Large intestine (tissue), 3 donors: Measurements from ENCODE around the gene RASA3. TPM values are rescaled to one million over a fixed set of nuclear protein-coding genes. Genes with fewer than 3 reads are reported as not detected.

Experiments
- DNase-seq, 2 donors: peaks; one replicate each; pipeline versions ENCODE4 v3.0.0 to v3.0.0-alpha.2; 2013
- H3K27ac ChIP-seq: one replicate; pipeline ENCODE4 v1.5.1; 2013; ENCODE audit warnings: low read length
- H3K27me3 ChIP-seq: 2 replicates; pipeline ENCODE4 v1.6.1; 2013; ENCODE audit warnings: low read length; ENCODE audit not compliant: control insufficient read depth, insufficient read depth
- H3K36me3 ChIP-seq: 2 replicates; pipeline ENCODE4 v1.6.1; 2013; ENCODE audit warnings: low read length; ENCODE audit not compliant: control insufficient read depth, insufficient read depth
- H3K4me1 ChIP-seq: one replicate; pipeline ENCODE4 v1.6.1; 2013; ENCODE audit warnings: low read length; ENCODE audit not compliant: control insufficient read depth, insufficient read depth
- H3K4me3 ChIP-seq: one replicate; pipeline ENCODE4 v1.5.1; 2013; ENCODE audit warnings: low read length
- H3K9me3 ChIP-seq: one replicate; pipeline ENCODE4 v1.6.1; 2013; ENCODE audit warnings: mild to moderate bottlenecking, low read depth, low read length, moderate library complexity; ENCODE audit not compliant: control insufficient read depth
- WGBS: methylation state at CpG from one replicate; pipeline ENCODE4 v1.1.5; 2013; ENCODE audit warnings: low lambda C conversion rate; ENCODE audit not compliant: insufficient coverage; 5-methylcytosine and 5-hydroxymethylcytosine counted together
- polyA plus RNA-seq: library from polyadenylated mRNA; unstranded; fragments of 120-200 nt; gene quantifications from one replicate; pipeline ENCODE4 v1.2.1, GENCODE V29; 2013

The RASA3 gene
- polyA plus RNA-seq, 1 donor, result 8.3 TPM

DNA sequence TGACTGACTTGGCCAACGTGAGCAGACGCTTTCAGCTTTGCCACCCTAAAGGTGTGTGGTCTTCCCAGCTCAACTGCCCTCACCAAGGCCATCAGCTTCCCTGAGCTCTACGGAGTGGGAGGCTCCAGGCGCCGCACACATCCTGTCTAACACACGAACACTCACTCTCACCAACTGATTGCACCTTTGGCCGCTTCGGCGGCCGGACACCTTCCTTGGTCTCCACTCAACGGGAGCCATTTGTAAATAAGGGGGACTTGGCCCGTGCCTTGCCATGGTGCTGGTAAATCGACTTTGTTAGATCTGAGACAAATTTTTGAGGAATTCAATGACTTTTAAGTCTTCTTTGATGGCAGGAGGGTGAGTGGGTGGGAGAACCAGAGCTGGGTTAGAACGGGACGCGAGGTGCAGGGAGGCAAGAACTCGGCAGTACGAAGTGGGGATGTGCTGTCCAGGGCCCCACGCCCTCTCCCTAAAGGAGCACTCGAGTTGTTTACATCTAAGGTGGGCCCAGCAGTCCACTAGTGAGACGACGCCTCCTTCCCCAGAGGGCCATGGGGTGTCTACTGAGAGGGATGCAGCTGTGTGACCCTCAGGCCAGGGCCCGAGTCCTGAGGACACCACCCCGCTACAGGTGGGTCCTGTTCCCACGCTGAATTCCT is 163.0 kb downstream of the RASA3 start:
- Histone ChIP-seq H3K4me3 (no peak overlapping the region), H3K9me3 (peaks cover 12% of the 10 kb centered on the region), H3K27me3 (no peaks in the 10 kb centered on the region), H3K27ac (no peak overlapping the region), H3K36me3 (no peaks in the 10 kb centered on the region), H3K4me1 (no peaks in the 10 kb centered on the region)
- 100% methylated on average over 4 of the region's 25 CpGs for WGBS
- no peak for DNase-seq

GRCh38 chr13:113968463-113969310 is 163.7 kb downstream of the RASA3 start:
- 100% methylated on average over 1 of the region's 17 CpGs for WGBS
- Histone ChIP-seq H3K36me3 (no peaks in the 10 kb centered on the region), H3K4me1 (no peaks in the 10 kb centered on the region), H3K27me3 (no peaks in the 10 kb centered on the region), H3K4me3 (no peak overlapping the region), H3K9me3 (peaks cover 11% of the 10 kb centered on the region), H3K27ac (no peak overlapping the region)
- DNase-seq, result no peak

DNA sequence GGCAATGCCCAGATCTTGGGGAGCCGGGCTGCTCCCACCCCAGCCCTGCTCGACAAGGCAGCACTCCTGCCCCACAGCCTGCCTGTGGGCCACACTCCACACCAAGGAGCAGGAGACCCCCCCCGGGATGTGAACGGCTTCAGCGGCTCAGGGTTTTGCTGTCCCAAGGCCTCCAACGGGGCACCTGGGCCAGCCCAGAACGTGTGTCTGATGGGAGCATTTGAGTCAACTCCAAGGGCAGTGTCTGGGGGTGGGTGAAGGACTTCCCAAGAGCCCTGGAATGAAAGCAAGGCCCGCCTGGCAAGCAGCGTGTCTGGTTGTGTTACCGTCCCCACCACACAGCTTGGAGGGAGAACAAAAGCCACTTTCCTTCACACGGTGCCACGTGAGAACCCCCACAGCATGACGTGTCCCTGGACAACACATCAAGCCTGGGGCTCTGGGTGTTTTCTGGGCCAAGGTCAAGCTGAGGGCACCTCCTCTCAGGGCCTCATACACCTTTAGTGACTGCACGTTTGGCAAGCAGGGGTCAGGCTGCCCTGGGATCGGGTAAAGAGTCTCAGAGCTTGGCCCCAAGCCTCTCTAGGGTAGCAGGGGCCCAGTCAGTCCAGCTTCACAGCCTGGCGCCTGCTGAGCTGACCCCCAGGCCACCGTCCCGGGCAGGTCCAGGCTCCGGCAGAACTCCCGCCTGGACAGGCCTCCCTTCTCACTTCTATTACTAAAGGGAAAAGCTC is 164.5 kb downstream of the RASA3 start:
- H3K27me3 ChIP-seq, result no peaks in the 10 kb centered on the region
- H3K27ac ChIP-seq, result no peak overlapping the region
- no peaks in the 10 kb centered on the region for H3K36me3 ChIP-seq
- peaks cover 9% of the 10 kb centered on the region for H3K9me3 ChIP-seq
- no peak overlapping the region for H3K4me3 ChIP-seq
- no peak for DNase-seq
- H3K4me1 ChIP-seq, result no peaks in the 10 kb centered on the region
- WGBS, result no CpG with 5 or more reads among the region's 20 CpGs

DNA sequence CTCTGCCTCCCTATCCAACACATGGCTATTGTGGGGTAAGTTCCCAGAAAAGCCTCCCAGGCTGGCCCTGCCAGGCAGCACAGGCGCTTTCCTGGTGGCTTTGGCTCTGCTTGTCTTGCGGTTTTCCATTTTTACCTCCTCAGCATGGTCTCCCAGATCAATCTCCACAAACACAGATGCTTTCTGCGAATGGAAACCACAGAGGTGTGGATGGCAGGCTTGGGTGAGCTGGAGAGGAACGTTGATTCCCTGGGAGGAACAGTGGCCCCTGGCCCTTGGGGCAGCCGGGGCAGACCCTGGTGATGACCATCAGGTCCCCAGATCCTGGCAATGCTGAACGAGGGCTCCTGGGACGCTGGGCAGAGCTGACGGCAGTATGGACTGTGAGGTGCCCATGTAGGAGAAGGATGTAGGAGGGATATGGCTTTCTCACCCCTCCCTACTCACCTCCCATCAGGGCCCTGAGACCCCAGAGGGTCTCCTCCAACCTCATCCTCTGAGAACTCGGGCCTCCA is 165.2 kb downstream of the RASA3 start:
- H3K27me3 ChIP-seq, result no peaks in the 10 kb centered on the region
- DNase-seq, result no peak
- no peaks in the 10 kb centered on the region for H3K4me1 ChIP-seq
- H3K27ac ChIP-seq, result no peak overlapping the region
- H3K4me3 ChIP-seq, result no peak overlapping the region
- no CpG with 5 or more reads among the region's 9 CpGs for WGBS
- H3K9me3 ChIP-seq, result peaks cover 9% of the 10 kb centered on the region
- H3K36me3 ChIP-seq, result no peaks in the 10 kb centered on the region

GRCh38 chr13:113965968-113966884 is 166.2 kb downstream of the RASA3 start:
- Histone ChIP-seq H3K4me3 (no peak overlapping the region), H3K36me3 (no peaks in the 10 kb centered on the region), H3K4me1 (no peaks in the 10 kb centered on the region), H3K9me3 (peaks cover 9% of the 10 kb centered on the region), H3K27ac (no peak overlapping the region), H3K27me3 (no peaks in the 10 kb centered on the region)
- 96% methylated on average over 5 of the region's 5 CpGs for WGBS
- no peak for DNase-seq

- Histone ChIP-seq H3K9me3 (peaks cover 9% of the 10 kb centered on the region), H3K36me3 (no peaks in the 10 kb centered on the region), H3K4me3 (no peak overlapping the region), H3K27me3 (no peaks in the 10 kb centered on the region), H3K4me1 (no peaks in the 10 kb centered on the region), H3K27ac (no peak overlapping the region)
- no peak for DNase-seq
- 94% methylated on average over 2 of the region's 2 CpGs for WGBS
These were observed 167.0 kb downstream of the RASA3 start for GRCh38 chr13:113965383-113965874.

DNA sequence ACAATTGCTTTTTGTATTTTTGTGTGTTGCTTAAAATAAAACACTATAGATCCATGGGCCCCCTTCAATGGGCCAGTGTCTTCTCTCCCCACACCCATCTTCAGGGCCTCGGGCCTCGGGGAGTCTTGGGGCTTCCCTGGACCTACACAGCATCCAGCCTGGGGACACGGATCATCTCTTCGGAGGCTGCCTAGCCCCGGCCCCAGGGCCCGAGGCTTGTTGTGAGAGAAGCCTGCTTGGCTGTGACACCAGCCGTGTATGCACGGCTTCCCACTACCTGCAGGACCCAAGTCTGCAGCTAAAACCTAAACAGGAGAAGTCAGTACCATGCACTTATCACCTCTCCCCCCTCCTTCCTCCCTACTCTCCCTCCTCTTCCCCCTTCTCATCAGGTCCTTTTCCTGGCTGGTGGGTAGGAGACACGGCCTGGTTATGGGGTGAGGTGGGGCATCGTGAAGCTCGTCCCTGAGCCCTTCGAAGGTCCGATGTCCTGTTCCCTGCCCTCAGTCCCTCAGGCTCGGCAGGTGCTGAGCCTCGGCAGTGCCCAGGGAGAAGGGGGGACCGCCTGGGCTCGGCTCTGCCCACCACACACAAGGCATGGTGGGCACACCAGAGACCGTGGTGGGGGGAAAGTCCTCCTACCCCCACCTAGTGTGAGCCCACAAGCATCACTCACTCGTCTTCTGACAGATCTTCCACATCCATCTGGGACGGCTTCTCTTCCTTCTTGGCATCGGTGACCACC is 168.0 kb downstream of the RASA3 start:
- DNase-seq, result no peak
- H3K9me3 ChIP-seq, result peaks cover 9% of the 10 kb centered on the region
- no peaks in the 10 kb centered on the region for H3K27me3 ChIP-seq
- WGBS, result no CpG with 5 or more reads among the region's 21 CpGs
- no peaks in the 10 kb centered on the region for H3K4me1 ChIP-seq
- no peak overlapping the region for H3K27ac ChIP-seq
- H3K4me3 ChIP-seq, result no peak overlapping the region
- no peaks in the 10 kb centered on the region for H3K36me3 ChIP-seq

GRCh38 chr13:113963376-113963775 is 169.0 kb downstream of the RASA3 start:
- 95% methylated on average over 4 of the region's 16 CpGs for WGBS
- H3K9me3 ChIP-seq, result peaks cover 15% of the 10 kb centered on the region
- H3K4me1 ChIP-seq, result no peaks in the 10 kb centered on the region
- no peaks in the 10 kb centered on the region for H3K36me3 ChIP-seq
- no peak overlapping the region for H3K27ac ChIP-seq
- no peak overlapping the region for H3K4me3 ChIP-seq
- no peaks in the 10 kb centered on the region for H3K27me3 ChIP-seq
- no peak for DNase-seq

- Histone ChIP-seq H3K4me1 (no peaks in the 10 kb centered on the region), H3K9me3 (peaks cover 16% of the 10 kb centered on the region), H3K27ac (no peak overlapping the region), H3K4me3 (no peak overlapping the region), H3K36me3 (no peaks in the 10 kb centered on the region), H3K27me3 (no peaks in the 10 kb centered on the region)
- WGBS, result 82% methylated on average over 2 of the region's 17 CpGs
- no peak for DNase-seq
These were observed 169.4 kb downstream of the RASA3 start for GRCh38 chr13:113962975-113963374.
